GM13977 (cell line): ENCODE data around the gene LARGE1.

ENCODE experiments used
- DNase-seq: peaks from one replicate; pipeline ENCODE4 v3.0.0; 2012; ENCODE audit warnings: low spot score
- in situ Hi-C: fragments of 300-500 bp; cut with MboI; formaldehyde crosslinking; loops from one replicate; pipeline ENCODE4 v1.12.0; 2022; ENCODE audit warnings: low sequenced_read_pairs, low pct_unique_long_range_greater_than_20kb, mixed read lengths, inconsistent platforms; ENCODE audit not compliant: unreplicated experiment
- TF ChIP-seq, protein P1 (sequence below): IDR thresholded peaks from 2 replicates; pipeline ENCODE4 v1.5.1; 2012; ENCODE audit warnings: mild to moderate bottlenecking, control low read depth; ENCODE audit not compliant: insufficient read depth; ENCODE audit errors: extremely low read depth, missing control alignments

Gene LARGE1

DNA sequence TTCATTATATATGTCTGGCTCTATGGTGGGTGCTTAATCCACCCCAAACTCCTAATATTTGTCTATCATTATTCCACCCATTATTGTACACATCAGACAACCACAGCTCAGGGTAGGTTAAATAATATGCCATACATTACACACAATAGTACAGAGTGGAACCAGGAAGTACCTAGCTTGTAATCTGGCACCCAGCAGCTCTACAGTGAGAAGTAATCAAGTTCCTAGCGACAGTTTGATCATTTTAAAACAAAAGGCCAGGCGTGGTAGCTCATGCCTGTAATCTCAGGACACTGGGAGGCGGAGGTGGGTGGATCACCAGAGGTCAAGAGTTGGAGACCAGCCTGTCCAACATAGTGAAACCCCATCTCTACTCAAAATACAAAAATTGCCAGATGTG lies 141.0 kb downstream of the LARGE1 start:
- DNase-seq: no peak
- TF ChIP-seq, protein P1, sequence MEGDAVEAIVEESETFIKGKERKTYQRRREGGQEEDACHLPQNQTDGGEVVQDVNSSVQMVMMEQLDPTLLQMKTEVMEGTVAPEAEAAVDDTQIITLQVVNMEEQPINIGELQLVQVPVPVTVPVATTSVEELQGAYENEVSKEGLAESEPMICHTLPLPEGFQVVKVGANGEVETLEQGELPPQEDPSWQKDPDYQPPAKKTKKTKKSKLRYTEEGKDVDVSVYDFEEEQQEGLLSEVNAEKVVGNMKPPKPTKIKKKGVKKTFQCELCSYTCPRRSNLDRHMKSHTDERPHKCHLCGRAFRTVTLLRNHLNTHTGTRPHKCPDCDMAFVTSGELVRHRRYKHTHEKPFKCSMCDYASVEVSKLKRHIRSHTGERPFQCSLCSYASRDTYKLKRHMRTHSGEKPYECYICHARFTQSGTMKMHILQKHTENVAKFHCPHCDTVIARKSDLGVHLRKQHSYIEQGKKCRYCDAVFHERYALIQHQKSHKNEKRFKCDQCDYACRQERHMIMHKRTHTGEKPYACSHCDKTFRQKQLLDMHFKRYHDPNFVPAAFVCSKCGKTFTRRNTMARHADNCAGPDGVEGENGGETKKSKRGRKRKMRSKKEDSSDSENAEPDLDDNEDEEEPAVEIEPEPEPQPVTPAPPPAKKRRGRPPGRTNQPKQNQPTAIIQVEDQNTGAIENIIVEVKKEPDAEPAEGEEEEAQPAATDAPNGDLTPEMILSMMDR: no peak
- in situ Hi-C loops: no loop called here

DNA sequence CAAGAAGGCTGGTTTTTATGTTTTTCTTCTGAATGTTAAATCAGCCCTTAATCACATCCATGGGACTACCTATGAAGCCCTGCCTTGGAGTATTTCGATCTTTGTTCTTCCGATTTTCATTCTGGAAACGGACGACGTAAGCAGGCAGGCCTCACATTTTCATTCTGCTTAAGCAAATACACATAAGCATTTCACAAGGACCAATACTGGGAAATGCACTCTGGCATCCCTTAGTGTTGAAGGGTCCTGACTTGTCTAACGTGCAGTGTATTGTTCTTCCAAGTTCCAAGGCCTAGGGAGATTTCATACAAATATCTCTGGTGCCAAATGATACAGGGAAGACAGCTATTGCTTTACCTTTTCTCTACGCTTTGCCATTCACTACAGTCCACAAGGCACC lies 143.8 kb downstream of the LARGE1 start:
- TF ChIP-seq, protein P1: no peak
- DNase-seq: no peak
- in situ Hi-C loops: no loop called here

DNA sequence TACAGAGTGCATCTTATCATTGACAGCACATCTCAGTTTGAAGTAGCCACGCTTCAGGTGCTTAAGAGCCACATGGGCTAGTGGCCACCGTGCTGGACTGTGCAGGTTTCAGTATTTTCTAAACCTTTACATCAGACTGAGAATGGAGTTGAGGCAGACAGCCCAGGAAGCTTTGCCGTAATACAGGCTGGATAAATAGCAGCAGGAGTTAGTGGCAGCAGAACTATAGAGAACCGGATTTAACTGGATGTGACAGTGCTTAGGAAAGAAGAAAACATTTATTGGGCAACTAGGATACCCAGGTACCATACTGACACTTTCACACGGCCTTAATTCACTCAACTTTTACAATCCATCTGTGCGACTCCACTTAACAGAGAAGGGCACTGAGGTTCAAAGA lies 145.5 kb downstream of the LARGE1 start:
- DNase-seq: no peak
- TF ChIP-seq, protein P1: no peak
- in situ Hi-C loops: no loop called here

DNA sequence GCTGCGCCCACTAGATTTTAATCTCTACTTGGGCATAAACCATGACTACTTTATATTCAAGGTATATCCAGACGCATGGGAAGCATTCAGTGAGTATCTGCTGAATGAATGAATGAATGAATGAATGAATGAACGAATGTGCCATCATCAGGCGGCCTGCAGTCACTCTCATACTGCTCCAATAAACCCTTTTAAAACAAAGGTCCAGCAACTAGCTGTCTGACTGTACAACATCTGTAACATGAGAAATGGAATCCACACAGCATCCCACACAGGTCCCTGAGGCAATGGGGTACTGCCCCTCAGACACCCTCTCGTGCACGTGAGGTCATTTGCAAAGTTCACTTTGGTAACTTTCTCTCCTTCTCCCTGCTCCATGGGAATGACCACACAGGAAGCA lies 147.5 kb downstream of the LARGE1 start:
- TF ChIP-seq, protein P1: no peak
- in situ Hi-C loops: no loop called here
- no peak for DNase-seq

DNA sequence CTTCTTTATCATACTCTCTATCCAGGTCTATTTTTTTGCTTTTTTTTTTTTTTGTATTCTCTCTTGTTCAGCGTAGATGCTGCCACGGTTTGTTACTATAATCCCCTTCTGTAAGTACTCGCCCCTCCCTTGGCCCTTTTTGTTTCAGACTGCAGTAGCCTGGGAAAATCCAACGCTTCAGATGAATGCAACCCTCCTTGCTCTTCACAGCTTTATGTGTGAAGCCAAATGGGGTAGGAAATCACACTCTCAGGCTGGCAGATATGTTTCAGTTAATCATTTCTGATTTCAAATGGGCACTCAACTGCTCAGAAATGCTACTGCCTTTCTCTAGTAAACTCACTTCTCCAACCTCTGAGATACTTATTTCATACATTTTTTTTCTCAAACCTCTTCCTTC lies 149.1 kb downstream of the LARGE1 start:
- TF ChIP-seq, protein P1: no peak
- in situ Hi-C loops: no loop called here
- DNase-seq: no peak

DNA sequence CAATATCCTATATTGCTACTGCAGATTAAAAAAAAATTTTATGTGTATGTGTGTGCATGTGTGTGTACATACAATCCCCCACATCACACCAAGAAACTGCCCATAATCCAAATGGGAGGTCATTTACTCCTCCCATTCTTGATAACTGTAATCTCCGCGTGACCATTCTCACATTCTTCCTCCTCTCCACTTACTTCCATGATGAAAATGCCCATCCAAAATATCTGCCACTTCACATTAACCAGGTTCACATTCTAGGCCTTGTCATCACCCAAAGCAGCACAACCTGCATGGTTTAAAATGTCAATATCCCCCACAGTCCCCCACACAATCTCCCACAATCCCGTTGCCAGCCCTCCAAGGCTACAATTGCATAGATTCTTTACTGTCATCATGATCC lies 149.6 kb downstream of the LARGE1 start:
- TF ChIP-seq, protein P1: no peak
- no peak for DNase-seq
- in situ Hi-C loops: no loop called here

DNA sequence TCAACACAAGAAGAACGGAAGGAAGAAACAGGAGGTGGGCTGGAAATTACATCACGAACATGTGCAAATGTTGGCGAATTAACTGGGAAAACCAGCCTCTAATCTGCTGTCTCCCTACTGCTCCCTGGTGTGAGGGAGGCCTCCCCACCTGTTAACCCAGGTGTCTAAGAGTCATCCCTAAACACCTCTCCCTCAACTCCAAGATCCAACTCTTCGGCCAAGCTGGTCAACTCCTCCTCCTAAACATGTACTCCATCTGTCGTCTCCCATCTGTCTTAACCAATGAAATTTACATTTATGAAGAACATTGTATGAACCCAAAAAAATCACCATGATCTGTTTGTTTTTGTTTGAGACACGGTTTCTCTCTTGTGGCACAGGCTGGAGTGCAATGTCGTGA lies 154.2 kb downstream of the LARGE1 start:
- TF ChIP-seq, protein P1: no peak
- DNase-seq: no peak

More for the DNA sequence above, 154.2 kb downstream of the LARGE1 start:
- in situ Hi-C loops: no loop called here
